Activated T-cell treated with anti-CD3 and anti-CD28 coated beads, Interleukin-2, amount 50 U/mL, for 72 hours (primary cell): ENCODE data around the gene NLRP1. TPM values are rescaled to one million over a fixed set of nuclear protein-coding genes. Genes with fewer than 3 reads are reported as not detected.

ENCODE experiments used
- total RNA-seq, 2 donors: library from RNA; stranded (reverse); gene quantifications; one replicate each; pipeline ENCODE4 v1.2.3, GENCODE V29; 2022

NLRP1 gene
- total RNA-seq, 2 donors from 2014 or later = 79.0 to 83.9 TPM

Other genes starting within 250 kb of the NLRP1 start
- gene NUP88, start 164.8 kb downstream of the NLRP1 start, total RNA-seq = 100 to 1,000 TPM in 1 of 2 donors, 10 to 100 TPM in 1; 97.4 to 103 TPM
- gene RPAIN, start 164.3 kb downstream of the NLRP1 start, total RNA-seq = 10 to 100 TPM; 62.6 to 65.0 TPM
- gene C1QBP, start 145.4 kb downstream of the NLRP1 start, total RNA-seq = 100 to 1,000 TPM; 203 to 206 TPM
- 10 to 100 TPM; 20.6 to 26.4 TPM for gene DHX33, start 115.5 kb downstream of the NLRP1 start, total RNA-seq
- gene DERL2, start 98.3 kb downstream of the NLRP1 start, total RNA-seq = 10 to 100 TPM; 71.5 to 87.3 TPM
- gene MIS12, start 97.9 kb downstream of the NLRP1 start, total RNA-seq = 10 to 100 TPM; 38.6 to 39.6 TPM